Epithelial cell of prostate (primary cell): ENCODE results near the gene DNAH14.
A peak's percentile ranks its signal among the peaks of the same experiment; 100 is the strongest.
"Not testable (repeated sequence)": the region's sequence is repeated elsewhere in the genome, so short reads cannot be mapped to it uniquely, and the experiment has no call there.

Source experiments
- DNase-seq: peaks from one replicate; pipeline ENCODE4 v3.0.0-alpha.2; 2011; ENCODE audit warnings: low read depth, low spot score
- H3K27ac ChIP-seq: fragments of 450-650 bp; 2 replicates; pipeline ENCODE4 v1.5.1; 2017; ENCODE audit warnings: mild to moderate bottlenecking

DNAH14 gene

GRCh38 chr1:225229429-225229828 lies 300.0 kb downstream of the DNAH14 start:
- not testable (repeated sequence) for DNase-seq, H3K27ac ChIP-seq

- H3K27ac ChIP-seq, result no peak overlapping the region
- no peak for DNase-seq
Measured at GRCh38 chr1:225230483-225230882, 301.0 kb downstream of the DNAH14 start.

- DNase-seq, H3K27ac ChIP-seq: not testable (repeated sequence)
Measured at GRCh38 chr1:225232930-225233329, 303.5 kb downstream of the DNAH14 start.

GRCh38 chr1:225242611-225243010 lies 313.1 kb downstream of the DNAH14 start:
- H3K27ac ChIP-seq, result no peak overlapping the region
- no peak for DNase-seq

- no peak overlapping the region for H3K27ac ChIP-seq
- DNase-seq, result no peak
Measured at GRCh38 chr1:225250432-225250831, 321.0 kb downstream of the DNAH14 start.

- DNase-seq, result no peak
- H3K27ac ChIP-seq, result peak overlapping the region; percentile 54
Measured at GRCh38 chr1:225253173-225253572, 323.7 kb downstream of the DNAH14 start.

- DNase-seq, result peak; percentile 64
- peak overlapping the region; percentile 54 for H3K27ac ChIP-seq
Measured at GRCh38 chr1:225253784-225254183, 324.3 kb downstream of the DNAH14 start.

GRCh38 chr1:225254676-225255075 lies 325.2 kb downstream of the DNAH14 start:
- DNase-seq, result peak; percentile 51
- peak overlapping the region; percentile 54 for H3K27ac ChIP-seq

GRCh38 chr1:225257081-225257480 lies 327.6 kb downstream of the DNAH14 start:
- DNase-seq, result no peak

GRCh38 chr1:225258811-225259210 lies 329.3 kb downstream of the DNAH14 start:
- DNase-seq, result no peak

More at GRCh38 chr1:225257081-225257480, 327.6 kb downstream of the DNAH14 start:
- no peak overlapping the region for H3K27ac ChIP-seq

GRCh38 chr1:225259542-225259941 lies 330.1 kb downstream of the DNAH14 start:
- no peak overlapping the region for H3K27ac ChIP-seq
- DNase-seq, result no peak

More at GRCh38 chr1:225258811-225259210, 329.3 kb downstream of the DNAH14 start:
- no peak overlapping the region for H3K27ac ChIP-seq

GRCh38 chr1:225260319-225260718 lies 330.8 kb downstream of the DNAH14 start:
- no peak overlapping the region for H3K27ac ChIP-seq
- DNase-seq, result no peak

GRCh38 chr1:225277445-225277844 lies 348.0 kb downstream of the DNAH14 start:
- no peak overlapping the region for H3K27ac ChIP-seq
- no peak for DNase-seq

GRCh38 chr1:225280563-225280962 lies 351.1 kb downstream of the DNAH14 start:
- H3K27ac ChIP-seq, result no peak overlapping the region
- no peak for DNase-seq

GRCh38 chr1:225290244-225290643 lies 360.8 kb downstream of the DNAH14 start:
- no peak for DNase-seq
- H3K27ac ChIP-seq, result no peak overlapping the region

- DNase-seq, result peak; percentile 14
- no peak overlapping the region for H3K27ac ChIP-seq
Measured at GRCh38 chr1:225299624-225300023, 370.1 kb downstream of the DNAH14 start.

- no peak for DNase-seq
- no peak overlapping the region for H3K27ac ChIP-seq
Measured at GRCh38 chr1:225300381-225300780, 370.9 kb downstream of the DNAH14 start.

GRCh38 chr1:225304996-225305395 lies 375.5 kb downstream of the DNAH14 start:
- DNase-seq, result no peak

GRCh38 chr1:225310544-225310943 lies 381.1 kb downstream of the DNAH14 start:
- H3K27ac ChIP-seq, DNase-seq: not testable (repeated sequence)

More at GRCh38 chr1:225304996-225305395, 375.5 kb downstream of the DNAH14 start:
- no peak overlapping the region for H3K27ac ChIP-seq

GRCh38 chr1:225318706-225319575 lies 389.5 kb downstream of the DNAH14 start:
- DNase-seq, result no peak
- H3K27ac ChIP-seq, result no peak overlapping the region

GRCh38 chr1:225319871-225320270 lies 390.4 kb downstream of the DNAH14 start:
- DNase-seq, result peak; percentile 8
- H3K27ac ChIP-seq, result no peak overlapping the region

- DNase-seq, result no peak
- no peak overlapping the region for H3K27ac ChIP-seq
Measured at GRCh38 chr1:225321784-225322183, 392.3 kb downstream of the DNAH14 start.
